Subcutaneous abdominal adipose tissue (tissue), 5 donors: ENCODE data around the gene ADGRB2.

Source experiments
- H3K27ac ChIP-seq: one replicate; pipeline ENCODE4 v1.7.0; 2013; ENCODE audit warnings: low read depth, mild to moderate bottlenecking, inconsistent platforms, low read length, moderate library complexity
- H3K27me3 ChIP-seq, 5 donors: one replicate each; pipeline ENCODE4 v1.7.0; 2013; ENCODE audit warnings: low read length in 5 of 5, inconsistent platforms in 1 of 5; ENCODE audit not compliant: control insufficient read depth in 5 of 5, insufficient read depth in 4 of 5
- H3K36me3 ChIP-seq, 5 donors: one replicate each; pipeline ENCODE4 v1.7.0; 2013; ENCODE audit warnings: low read length in 5 of 5; ENCODE audit not compliant: control insufficient read depth in 5 of 5, insufficient read depth in 5 of 5
- H3K4me1 ChIP-seq, 5 donors: one replicate each; pipeline ENCODE4 v1.7.0; 2013; ENCODE audit warnings: low read length in 5 of 5, mild to moderate bottlenecking in 3 of 5, moderate library complexity in 1 of 5; ENCODE audit not compliant: control insufficient read depth in 5 of 5, insufficient read depth in 5 of 5
- H3K4me3 ChIP-seq, 5 donors: one replicate each; pipeline ENCODE4 v1.7.0; 2013; ENCODE audit warnings: low read length in 5 of 5, low read depth in 1 of 5
- H3K9ac ChIP-seq, 5 donors: one replicate each; pipeline ENCODE4 v1.7.0; 2013; ENCODE audit warnings: low read length in 5 of 5, mild to moderate bottlenecking in 4 of 5, moderate library complexity in 3 of 5
- H3K9me3 ChIP-seq, 5 donors: one replicate each; pipeline ENCODE4 v1.7.0; 2013; ENCODE audit warnings: low read length in 5 of 5; ENCODE audit not compliant: control insufficient read depth in 5 of 5
- donor health status: healthy.
- donor health status: healthy.
- donor health status: healthy.
- donor health status: healthy.
- donor health status: healthy.

Gene ADGRB2

DNA sequence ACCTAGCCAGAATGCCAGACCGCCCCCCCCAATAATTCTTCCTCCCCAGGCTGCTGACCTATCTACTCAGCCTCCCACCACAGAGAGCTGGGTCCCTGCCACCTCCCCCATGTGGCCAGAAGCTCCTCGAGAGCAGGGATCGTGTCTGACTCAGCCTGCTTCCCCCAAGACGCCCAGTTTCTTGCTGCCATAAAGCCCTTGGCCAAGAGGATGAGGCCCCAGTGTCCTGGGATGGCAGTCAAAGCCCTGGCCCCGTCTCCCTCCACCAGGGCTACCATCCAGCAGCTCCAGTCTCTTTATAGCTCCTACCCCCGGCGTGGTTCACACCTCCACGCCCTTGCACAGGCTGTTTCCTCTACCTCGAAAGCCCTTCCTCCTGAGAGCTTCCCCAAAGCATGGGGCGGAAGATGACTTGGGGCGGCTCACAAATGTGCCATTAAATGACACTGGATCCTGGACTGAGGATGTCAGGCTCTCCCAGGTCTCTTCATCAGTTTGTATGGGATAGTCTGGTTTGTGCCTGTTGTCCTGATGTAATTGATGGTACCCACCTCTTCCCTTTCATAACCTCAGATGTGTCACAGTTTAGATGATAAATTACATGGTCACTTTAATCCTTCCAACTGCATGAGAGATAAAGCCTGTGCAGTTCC, 13.2 kb downstream of the ADGRB2 start:
- H3K9me3 ChIP-seq = no peaks in the 10 kb centered on the region
- H3K27ac ChIP-seq = no peak overlapping the region
- H3K9ac ChIP-seq = no peak overlapping the region
- H3K27me3 ChIP-seq = peaks cover 0 to 7% (median 0%) of the 10 kb centered on the region in 5 donors
- H3K36me3 ChIP-seq = no peaks in the 10 kb centered on the region
- no peak overlapping the region for H3K4me3 ChIP-seq
- peaks cover 5 to 38% (median 33%) of the 10 kb centered on the region in 5 donors for H3K4me1 ChIP-seq

DNA sequence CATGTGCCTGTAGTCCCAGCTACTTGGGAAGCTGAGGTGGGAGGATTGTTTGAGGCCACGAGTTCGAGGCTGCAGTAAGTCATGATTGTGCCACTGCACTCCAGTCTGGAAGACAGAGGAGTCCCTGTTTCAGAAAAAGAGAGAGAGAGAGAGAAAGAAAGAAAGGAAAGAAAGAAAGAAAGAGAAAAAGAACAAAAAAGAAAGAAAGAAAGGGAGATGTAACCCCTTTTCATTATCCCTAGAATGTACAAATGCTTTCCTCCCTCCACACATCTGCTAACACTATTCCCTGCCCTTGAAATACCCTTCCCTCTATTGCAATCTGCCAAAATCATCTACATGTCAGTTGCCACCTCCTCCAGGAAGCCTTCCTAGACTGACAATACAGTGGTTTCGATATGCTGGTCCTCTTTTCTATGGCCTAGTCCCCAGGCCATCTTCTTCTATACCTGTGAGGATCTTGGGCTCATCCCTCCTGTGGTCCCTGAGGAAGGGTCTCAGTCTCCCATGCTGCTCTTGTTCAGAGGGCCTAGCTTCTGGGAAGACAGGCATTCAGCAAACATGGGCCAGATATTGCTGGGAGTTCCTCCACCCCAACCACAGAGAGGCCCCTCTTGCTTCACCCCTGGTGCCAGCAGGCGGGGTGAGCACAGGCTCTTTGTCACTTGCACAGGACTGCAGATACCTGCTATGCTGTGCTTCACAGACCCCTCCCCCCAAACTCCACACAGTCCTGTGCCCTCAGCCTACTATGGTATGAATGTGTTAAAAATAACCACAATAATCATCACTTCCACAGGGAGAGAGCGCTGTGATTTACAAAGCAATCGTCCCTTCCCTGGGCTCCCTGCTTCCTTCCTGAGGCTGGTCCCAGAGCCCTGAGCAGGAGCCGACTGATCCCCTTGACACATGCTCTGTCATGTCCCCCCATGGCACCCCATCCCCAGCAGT, 14.1 kb downstream of the ADGRB2 start:
- H3K4me1 ChIP-seq = peaks cover 5 to 32% (median 25%) of the 10 kb centered on the region in 5 donors
- no peak overlapping the region for H3K4me3 ChIP-seq
- peaks cover 0 to 7% (median 0%) of the 10 kb centered on the region in 5 donors for H3K27me3 ChIP-seq
- H3K9ac ChIP-seq = no peak overlapping the region
- no peaks in the 10 kb centered on the region for H3K9me3 ChIP-seq
- H3K27ac ChIP-seq = no peak overlapping the region
- H3K36me3 ChIP-seq = no peaks in the 10 kb centered on the region

DNA sequence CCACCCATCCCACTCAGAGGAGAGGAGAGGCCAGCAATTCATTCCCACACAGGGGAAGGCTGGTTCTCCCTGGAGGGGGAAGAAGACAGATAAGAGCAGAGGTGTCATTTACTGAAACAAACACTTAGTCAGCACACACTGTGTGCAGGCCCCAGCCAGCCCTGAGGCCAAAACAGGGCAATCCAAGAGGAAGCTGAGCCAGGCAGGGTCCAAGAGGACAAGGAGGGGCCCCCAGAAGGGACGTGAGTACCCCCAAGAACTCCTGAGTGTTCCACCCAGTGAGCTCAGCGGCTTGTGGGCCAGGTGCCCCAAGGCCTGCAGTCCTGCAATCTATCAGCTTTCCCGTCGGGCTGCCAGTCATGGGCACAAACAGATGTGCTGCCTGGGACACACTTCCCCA, 15.8 kb downstream of the ADGRB2 start:
- peaks cover 0 to 7% (median 0%) of the 10 kb centered on the region in 5 donors for H3K27me3 ChIP-seq
- H3K27ac ChIP-seq = no peak overlapping the region
- no peak overlapping the region for H3K4me3 ChIP-seq
- peaks cover 0 to 16% (median 8%) of the 10 kb centered on the region in 5 donors for H3K4me1 ChIP-seq
- no peaks in the 10 kb centered on the region for H3K36me3 ChIP-seq
- no peak overlapping the region for H3K9ac ChIP-seq
- no peaks in the 10 kb centered on the region for H3K9me3 ChIP-seq

DNA sequence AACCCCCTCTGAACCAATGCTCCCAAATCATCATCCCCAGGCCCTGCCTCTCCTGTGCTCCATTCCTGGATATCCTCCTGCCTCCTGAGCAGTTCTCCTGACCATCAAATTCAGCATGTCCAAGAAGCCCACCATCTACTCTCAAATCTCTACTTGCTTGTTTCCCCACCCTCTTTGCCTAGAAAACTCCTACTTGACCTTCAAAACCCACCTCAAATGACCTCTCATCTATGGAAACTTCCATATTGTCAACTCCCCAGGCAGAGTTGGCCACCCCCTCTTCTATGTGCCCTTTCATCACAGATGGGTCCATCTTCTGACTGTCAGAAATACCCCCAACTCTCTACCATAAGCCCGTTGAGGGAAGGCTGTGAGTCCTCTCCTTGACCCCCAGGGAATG, 16.8 kb downstream of the ADGRB2 start:
- H3K4me3 ChIP-seq = no peak overlapping the region
- no peaks in the 10 kb centered on the region for H3K36me3 ChIP-seq
- H3K27ac ChIP-seq = no peak overlapping the region
- peaks cover 0 to 13% (median 0%) of the 10 kb centered on the region in 5 donors for H3K4me1 ChIP-seq
- H3K27me3 ChIP-seq = peaks cover 0 to 7% (median 0%) of the 10 kb centered on the region in 5 donors
- no peak overlapping the region for H3K9ac ChIP-seq
- no peaks in the 10 kb centered on the region for H3K9me3 ChIP-seq

DNA sequence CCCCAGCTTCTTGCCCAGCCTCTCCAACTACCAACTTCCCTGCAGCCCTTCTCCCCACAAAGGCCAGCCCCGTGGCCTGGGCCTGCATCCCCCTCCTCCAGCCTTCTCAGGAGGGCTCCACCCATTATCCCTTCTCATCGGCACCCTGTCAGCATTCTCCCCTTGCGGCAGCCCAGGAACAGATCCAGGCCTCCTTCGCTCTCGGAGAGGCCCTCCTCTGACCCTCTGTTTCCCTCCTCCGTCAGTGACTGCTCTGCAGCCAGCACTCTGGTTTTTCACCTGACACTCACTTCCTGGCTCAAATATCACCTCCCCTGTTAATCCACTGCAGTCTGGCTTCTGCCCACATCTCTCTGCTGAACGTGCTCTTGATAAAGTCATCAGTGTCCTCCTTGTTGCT, 17.5 kb downstream of the ADGRB2 start:
- H3K9me3 ChIP-seq = no peaks in the 10 kb centered on the region
- peaks cover 0 to 7% (median 0%) of the 10 kb centered on the region in 5 donors for H3K27me3 ChIP-seq
- H3K4me3 ChIP-seq = no peak overlapping the region
- no peaks in the 10 kb centered on the region for H3K36me3 ChIP-seq
- no peak overlapping the region for H3K9ac ChIP-seq
- peaks cover 0 to 13% (median 0%) of the 10 kb centered on the region in 5 donors for H3K4me1 ChIP-seq
- H3K27ac ChIP-seq = no peak overlapping the region

DNA sequence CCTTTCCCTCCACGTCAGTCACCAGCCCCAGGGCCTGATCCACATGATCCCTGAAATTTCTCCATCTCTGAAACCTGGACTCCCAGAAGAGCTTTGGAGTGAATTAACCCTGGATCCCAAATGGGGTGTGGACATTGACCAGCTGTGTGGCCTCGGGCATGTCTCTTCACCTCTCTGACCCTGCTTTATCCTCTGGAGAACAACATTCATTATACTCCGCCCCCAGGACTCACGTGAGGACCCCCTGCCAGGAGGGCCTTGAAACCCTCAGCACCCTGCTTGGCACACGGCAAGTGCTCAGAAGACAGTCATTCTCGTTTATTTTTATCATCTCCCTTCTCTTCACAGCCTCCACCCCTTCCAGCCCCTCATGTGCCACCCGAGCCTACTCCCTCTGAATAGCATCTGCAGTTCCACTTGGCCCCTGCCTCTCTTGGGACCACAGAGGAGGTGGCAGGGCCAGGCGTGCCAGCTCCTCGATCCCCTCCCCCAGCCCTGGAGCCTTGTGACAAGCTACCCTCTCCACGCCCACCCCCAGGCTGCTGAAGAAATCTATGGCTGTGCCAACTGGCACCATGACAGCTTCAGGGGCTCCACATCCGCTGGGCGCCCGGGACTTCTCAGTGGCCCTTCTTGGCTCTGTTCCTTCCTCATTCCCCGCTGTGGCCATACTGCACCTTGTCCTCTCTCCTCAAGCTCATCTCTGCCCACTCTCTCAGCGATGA, 18.0 kb downstream of the ADGRB2 start:
- peaks cover 0 to 7% (median 0%) of the 10 kb centered on the region in 5 donors for H3K27me3 ChIP-seq
- H3K9me3 ChIP-seq = no peaks in the 10 kb centered on the region
- no peaks in the 10 kb centered on the region for H3K36me3 ChIP-seq
- no peak overlapping the region for H3K4me3 ChIP-seq
- H3K4me1 ChIP-seq = peaks cover 0 to 13% (median 0%) of the 10 kb centered on the region in 5 donors
- H3K27ac ChIP-seq = no peak overlapping the region
- H3K9ac ChIP-seq = no peak overlapping the region

DNA sequence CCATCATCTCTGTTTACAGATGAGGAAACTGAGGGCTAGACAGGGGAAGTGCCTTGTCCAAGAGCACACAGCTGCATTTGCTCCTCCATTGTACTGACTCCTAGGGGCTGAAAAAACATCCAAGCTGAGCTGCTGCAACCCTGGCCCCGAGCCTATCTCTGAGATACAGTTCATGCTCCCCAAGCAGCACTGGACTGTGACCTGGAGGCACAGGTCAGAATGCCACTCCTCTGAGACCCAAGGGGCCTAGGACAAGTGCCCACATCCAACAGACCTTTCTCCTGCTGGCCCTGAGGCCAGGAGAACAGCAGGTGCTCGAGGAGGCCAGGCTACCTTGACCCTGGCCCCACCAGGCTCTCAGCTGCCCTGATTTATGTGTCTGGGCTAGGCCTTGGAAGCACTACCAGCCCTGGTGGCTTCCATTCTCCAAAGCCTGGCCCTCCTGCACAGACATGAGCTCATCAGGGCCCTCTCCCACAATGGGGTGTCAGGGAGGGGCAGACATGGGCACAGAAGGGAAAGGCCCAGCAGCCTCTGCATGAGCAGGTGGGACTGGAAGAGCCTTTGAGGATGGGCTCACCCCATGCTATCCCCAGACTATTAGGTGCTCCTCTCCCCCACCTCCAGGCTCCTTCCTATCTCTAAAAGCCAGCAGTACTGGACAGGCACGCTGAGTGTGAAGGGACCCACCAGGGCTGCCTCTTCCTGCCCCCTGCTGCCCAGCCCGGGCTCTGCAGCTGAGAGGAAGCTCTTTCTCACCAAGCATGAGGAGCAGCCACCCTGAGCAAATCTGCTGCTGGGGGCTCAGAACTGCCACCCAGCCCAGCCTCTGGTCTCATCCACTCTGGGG, 18.8 kb downstream of the ADGRB2 start:
- Histone ChIP-seq H3K36me3 (no peaks in the 10 kb centered on the region), H3K27ac (no peak overlapping the region), H3K4me1 (peaks cover 0 to 6% (median 0%) of the 10 kb centered on the region in 5 donors), H3K27me3 (peaks cover 0 to 7% (median 0%) of the 10 kb centered on the region in 5 donors), H3K9me3 (no peaks in the 10 kb centered on the region), H3K9ac (no peak overlapping the region), H3K4me3 (no peak overlapping the region)

DNA sequence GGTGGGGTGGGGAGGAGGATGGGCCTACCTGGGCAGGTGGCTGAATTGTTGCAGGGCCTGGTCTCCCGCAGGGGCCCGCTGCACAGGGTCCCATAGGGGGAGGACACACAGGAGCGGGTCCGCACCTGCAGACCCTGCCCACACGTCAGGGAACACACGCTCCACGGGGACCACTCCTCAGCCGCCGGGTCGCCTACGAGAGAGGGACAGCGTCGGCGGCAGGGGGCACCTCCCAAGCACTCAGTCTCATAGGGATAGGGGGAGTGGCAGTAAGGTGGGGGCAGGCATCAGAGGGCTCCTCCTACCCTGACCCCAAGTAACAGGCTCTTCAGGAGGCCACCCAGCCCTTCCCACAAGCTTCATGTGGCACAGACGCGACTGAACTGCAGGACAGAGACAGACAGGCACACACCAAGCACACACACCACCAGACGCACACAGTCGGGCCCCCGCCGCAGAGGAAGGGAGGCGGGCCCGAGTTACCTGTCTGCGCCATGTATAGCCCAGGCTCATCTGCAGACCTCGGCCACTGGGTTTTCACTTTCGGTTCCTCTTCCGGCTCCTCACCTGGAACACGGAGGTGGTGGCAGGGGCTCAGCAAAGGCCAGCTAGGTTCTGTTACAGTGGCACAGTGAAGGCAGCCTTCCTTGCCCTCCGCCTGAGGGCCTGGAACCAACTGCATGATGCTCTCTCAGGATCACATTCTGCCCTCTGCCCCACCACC, 19.8 kb downstream of the ADGRB2 start:
- no peak overlapping the region for H3K4me3 ChIP-seq
- H3K9me3 ChIP-seq = no peaks in the 10 kb centered on the region
- H3K27me3 ChIP-seq = peaks cover 0 to 7% (median 0%) of the 10 kb centered on the region in 5 donors
- no peak overlapping the region for H3K9ac ChIP-seq
- H3K36me3 ChIP-seq = no peaks in the 10 kb centered on the region
- no peak overlapping the region for H3K27ac ChIP-seq
- peaks cover 0 to 4% (median 0%) of the 10 kb centered on the region in 5 donors for H3K4me1 ChIP-seq
